Raji (cell line): ENCODE data around the gene LOX.

Source experiments
- POLR2A ChIP-seq: IDR thresholded peaks from 2 replicates; pipeline ENCODE4 v1.6.1; 2011; ENCODE audit warnings: low read depth, low read length, control low read depth; ENCODE audit not compliant: insufficient read depth

LOX gene

DNA sequence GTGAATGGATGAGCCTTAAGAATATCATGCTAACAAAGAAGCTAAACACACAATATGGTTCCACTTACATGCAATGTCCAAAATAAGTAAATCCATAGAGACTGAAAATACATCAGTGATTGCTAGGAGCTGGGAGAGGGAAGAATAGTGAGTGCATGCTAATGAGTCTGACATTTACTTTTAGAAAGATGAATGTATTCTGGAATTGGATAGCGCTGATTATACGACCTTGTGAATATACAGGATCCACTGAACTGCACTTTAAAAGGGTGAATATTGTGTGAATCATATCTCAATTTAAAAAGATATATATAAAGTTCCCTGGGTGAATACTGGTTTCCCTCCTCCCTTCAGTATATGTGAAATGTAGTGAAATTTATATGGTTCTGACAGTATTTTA lies 46.2 kb downstream of the LOX start:
- no peak for TF ChIP-seq POLR2A

- TF ChIP-seq POLR2A, result no peak
These were observed 47.8 kb downstream of the LOX start for GRCh38 chr5:122030251-122030650.

DNA sequence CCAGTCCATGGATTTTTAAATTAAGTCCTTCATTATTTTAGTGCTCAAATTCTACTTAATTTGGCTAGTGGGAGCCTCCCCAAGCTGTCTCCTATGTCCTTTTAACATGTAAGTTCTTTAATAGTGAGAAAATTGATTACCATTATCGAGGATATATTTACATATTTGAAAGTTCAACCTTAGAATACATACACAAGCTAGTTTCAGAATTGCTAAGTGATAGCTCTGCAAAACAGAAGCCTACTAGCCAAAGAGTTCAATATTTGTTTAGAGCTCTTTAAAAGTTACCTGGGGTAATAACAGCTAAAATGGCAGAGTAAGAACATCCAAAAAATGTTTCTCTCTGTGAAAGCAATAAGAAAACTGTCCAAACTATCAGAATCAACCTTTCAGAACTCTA lies 48.2 kb downstream of the LOX start:
- TF ChIP-seq POLR2A, result no peak

DNA sequence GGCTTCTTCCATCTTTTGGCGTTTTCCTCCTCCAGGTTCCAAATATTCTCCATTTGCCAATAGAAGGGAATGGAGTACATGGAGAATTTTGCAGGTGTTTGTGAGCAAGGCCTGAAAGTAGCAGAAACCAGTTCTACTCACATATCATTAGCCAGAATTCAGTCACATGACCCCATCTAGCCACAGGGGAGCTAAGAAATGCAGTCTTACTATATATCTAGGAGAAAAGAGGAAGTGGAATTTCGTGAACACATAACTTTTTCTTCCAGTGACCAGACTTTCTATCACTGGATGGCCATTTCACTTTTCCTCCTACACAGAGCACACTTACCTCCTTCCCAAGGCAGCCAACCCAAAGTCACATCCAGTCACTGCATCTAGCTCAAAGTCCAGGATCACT lies 55.1 kb downstream of the LOX start:
- no peak for TF ChIP-seq POLR2A

DNA sequence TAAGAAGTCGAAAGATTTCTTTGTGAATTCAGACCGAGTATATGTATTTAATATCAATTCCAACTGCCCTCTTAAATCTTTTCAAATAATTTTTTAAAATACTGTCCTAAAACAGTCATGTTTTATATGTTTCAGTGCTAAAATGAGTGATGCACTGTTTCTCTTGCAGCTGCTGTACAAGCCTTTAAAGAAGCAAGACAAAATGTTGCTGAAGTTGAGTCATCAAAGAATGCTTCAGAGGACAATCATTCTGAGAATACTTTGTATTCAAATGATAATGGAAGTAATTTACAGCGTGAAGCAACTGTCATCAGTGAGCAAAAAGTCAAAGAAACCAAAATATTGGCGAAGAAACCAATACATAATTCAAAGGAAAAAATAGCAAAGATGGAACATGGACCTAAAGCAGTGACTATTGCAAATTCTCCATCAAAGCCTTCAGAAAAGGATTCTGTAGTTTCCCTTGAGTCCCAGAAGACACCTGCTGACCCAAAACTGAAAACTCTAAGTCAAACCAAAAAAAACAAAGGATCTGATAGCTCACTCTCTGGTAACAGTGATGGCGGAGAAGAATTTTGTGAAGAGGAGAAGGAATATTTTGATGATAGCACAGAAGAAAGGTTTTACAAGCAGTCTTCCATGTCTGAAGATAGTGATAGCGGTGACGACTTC lies 58.0 kb downstream of the LOX start:
- TF ChIP-seq POLR2A, result no peak

DNA sequence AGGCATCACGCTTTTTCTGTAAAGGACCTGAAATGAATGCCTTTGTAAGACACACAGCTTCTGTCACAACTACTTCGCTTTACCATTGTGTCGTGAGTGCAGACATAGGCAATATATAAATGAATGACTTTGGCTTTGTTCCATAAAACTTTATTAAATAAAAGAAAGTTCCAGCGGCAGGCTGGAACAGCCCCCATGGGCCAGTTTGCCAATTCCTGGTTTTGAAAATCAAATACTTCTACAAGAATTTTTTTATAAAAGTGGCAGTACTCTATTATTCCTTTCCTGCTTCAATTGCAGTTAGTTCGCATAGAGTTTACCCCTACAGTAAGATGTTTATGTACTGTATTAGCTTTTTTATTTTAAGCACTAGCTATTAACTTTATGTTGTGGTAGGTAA lies 62.6 kb downstream of the LOX start:
- TF ChIP-seq POLR2A, result no peak

GRCh38 chr5:122014236-122014935 lies 63.7 kb downstream of the LOX start:
- TF ChIP-seq POLR2A, result no peak
